ENCODE results near the gene RPS6KL1. TPM values are rescaled to one million over a fixed set of nuclear protein-coding genes. Genes with fewer than 3 reads are reported as not detected.

RPS6KL1 gene
- total RNA-seq, 2 donors from 2014 or later: 9.1 to 14.0 TPM

- no peak overlapping the region for H3K9ac ChIP-seq (ENCODE audit: low read depth in 2 of 2, low read length in 2 of 2)
- H3K9me3 ChIP-seq: no peaks in the 10 kb centered on the region
- peaks cover 5% of the 10 kb centered on the region for H3K4me1 ChIP-seq
- no peak for TF ChIP-seq CTCF (IDR thresholded peaks at IDR 0.05)
- intact Hi-C loops (cut with DNase I): no loop called here
- H3K27ac ChIP-seq: no peak overlapping the region
- no peak overlapping the region for H3K4me3 ChIP-seq
- no peaks in the 10 kb centered on the region for H3K36me3 ChIP-seq
- H3K27me3 ChIP-seq: no peaks in the 10 kb centered on the region
- DNase-seq: no peak
These were observed 4.7 kb downstream of the RPS6KL1 start for GRCh38 chr14:74918380-74918779.

- Histone ChIP-seq H3K36me3 (no peaks in the 10 kb centered on the region), H3K9me3 (no peaks in the 10 kb centered on the region), H3K4me3 (no peak overlapping the region), H3K9ac (ENCODE audit: low read depth in 2 of 2, low read length in 2 of 2) (no peak overlapping the region), H3K27me3 (no peaks in the 10 kb centered on the region), H3K4me1 (peaks cover 4% of the 10 kb centered on the region), H3K27ac (no peak overlapping the region)
- no peak for TF ChIP-seq CTCF (IDR thresholded peaks at IDR 0.05)
- DNase-seq: no peak
- intact Hi-C loops (cut with DNase I): no loop called here
These were observed 5.4 kb downstream of the RPS6KL1 start for GRCh38 chr14:74917646-74918081.

GRCh38 chr14:74917178-74917543 lies 5.9 kb downstream of the RPS6KL1 start:
- DNase-seq: no peak
- Histone ChIP-seq H3K4me1 (no peaks in the 10 kb centered on the region), H3K36me3 (no peaks in the 10 kb centered on the region), H3K27me3 (no peaks in the 10 kb centered on the region), H3K9me3 (no peaks in the 10 kb centered on the region), H3K27ac (no peak overlapping the region), H3K4me3 (no peak overlapping the region), H3K9ac (ENCODE audit: low read depth in 2 of 2, low read length in 2 of 2) (no peak overlapping the region)
- no peak for TF ChIP-seq CTCF (IDR thresholded peaks at IDR 0.05)
- intact Hi-C loops (cut with DNase I): no loop called here

- intact Hi-C loops (cut with DNase I): no loop called here
- Histone ChIP-seq H3K4me1 (no peaks in the 10 kb centered on the region), H3K27ac (no peak overlapping the region), H3K4me3 (no peak overlapping the region), H3K27me3 (no peaks in the 10 kb centered on the region), H3K9ac (ENCODE audit: low read depth in 2 of 2, low read length in 2 of 2) (no peak overlapping the region), H3K9me3 (no peaks in the 10 kb centered on the region), H3K36me3 (no peaks in the 10 kb centered on the region)
- no peak for TF ChIP-seq CTCF (IDR thresholded peaks at IDR 0.05)
- DNase-seq: no peak
These were observed 7.2 kb downstream of the RPS6KL1 start for GRCh38 chr14:74915826-74916225.

GRCh38 chr14:74915426-74915825 lies 7.6 kb downstream of the RPS6KL1 start:
- H3K9ac ChIP-seq (ENCODE audit: low read depth in 2 of 2, low read length in 2 of 2): no peak overlapping the region
- H3K4me3 ChIP-seq: no peak overlapping the region
- H3K36me3 ChIP-seq: no peaks in the 10 kb centered on the region
- H3K9me3 ChIP-seq: no peaks in the 10 kb centered on the region
- no peak for DNase-seq
- TF ChIP-seq CTCF (IDR thresholded peaks at IDR 0.05): no peak
- no peak overlapping the region for H3K27ac ChIP-seq
- no peaks in the 10 kb centered on the region for H3K27me3 ChIP-seq
- no peaks in the 10 kb centered on the region for H3K4me1 ChIP-seq
- intact Hi-C loops (cut with DNase I): no loop called here

All from colonic mucosa (tissue), 4 donors.